GM21367 (cell line): Measurements from ENCODE around the gene HNRNPLL.
A peak's percentile ranks its signal among the peaks of the same experiment; 100 is the strongest.
"Not testable (repeated sequence)": the region's sequence is repeated elsewhere in the genome, so short reads cannot be mapped to it uniquely, and the experiment has no call there.

Source experiments
- ATAC-seq: cut with Tn5 transposase; IDR thresholded peaks from one replicate; pipeline ENCODE4 v1.9.1; 2021; ENCODE audit not compliant: unreplicated experiment

The HNRNPLL gene

GRCh38 chr2:38602732-38603401 lies at the start of gene HNRNPLL:
HNRNPLL (minus strand) TSS chr2:38602928; CDS start chr2:38602626, 302 bp downstream.
- peak; percentile 50 for ATAC-seq

- ATAC-seq = no peak
Measured at GRCh38 chr2:38650717-38651116, 48.0 kb upstream of the HNRNPLL start.

DNA sequence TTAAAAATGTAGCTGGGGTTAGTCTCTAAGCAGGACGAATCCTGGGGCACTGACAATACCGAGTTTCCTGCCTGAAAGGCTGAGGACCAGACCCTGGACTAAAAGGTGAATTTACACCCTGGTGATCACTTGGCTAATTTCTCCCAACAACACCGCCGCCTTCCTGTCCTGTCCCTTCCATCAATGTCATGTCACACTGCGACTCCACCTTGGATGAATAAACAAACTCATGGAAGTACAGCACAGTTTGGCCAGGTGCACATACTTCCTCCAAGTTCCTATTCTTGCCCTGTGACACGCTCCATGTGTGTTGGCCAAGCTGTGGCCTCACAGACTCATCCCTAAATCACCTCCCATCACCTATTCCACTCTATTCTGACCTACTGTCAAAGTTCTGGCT lies 47.3 kb upstream of the HNRNPLL start:
- no peak for ATAC-seq

DNA sequence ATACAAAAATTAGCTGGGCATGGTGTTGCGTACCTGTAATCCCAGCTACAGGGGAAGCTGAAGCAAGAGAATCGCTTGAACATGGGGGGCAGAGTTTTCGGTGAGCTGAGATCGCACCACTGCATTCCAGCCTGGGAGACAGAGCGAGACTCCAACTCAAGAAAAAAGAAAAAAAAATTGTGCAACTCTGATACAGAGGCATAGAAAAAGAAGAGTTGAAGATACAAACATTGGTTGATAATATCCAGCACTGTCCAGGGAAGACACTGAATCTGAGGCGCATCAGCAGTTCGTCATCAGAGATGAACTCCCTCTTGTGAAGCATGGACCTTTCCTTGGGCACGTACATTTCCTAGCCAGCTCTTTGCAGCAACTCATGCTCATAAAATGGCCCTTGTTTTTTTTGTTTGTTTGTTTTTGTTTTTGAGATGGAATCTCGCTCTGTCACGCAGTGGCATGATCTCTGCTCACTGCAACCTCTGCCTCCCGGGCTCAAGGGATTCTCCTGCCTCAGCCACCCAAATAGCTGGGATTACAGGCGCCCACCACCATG lies 46.5 kb upstream of the HNRNPLL start:
- no peak for ATAC-seq

DNA sequence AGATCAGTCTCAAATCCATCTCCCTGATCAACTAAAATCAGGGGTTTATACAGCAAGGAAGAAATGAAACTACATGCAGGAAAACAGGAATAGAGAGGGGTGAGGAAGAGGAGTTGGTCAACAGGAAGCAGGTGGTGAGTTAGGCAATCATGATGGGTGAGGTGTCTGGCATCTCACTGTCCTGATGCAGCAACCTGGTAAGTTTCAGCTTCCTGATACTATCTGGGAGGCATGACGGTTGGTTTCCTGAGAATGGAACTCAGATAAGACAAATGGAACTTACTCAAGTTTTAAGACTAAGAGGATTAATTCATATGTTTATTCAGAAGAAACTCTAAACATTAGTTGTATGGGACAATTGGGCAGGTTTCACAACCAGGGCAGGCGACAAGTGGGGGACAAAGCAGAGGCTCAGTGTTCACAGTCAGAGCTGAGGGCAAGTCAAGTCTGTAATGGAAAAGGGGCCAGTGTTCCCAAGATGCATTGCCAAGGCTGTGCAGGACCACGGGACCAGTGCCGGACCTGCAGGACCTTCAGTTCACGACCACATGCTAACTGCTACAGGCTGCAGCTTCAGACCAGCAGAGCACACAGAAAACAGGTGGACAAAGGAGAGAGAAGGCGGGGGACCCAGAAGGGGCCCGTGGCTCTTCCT lies 45.5 kb upstream of the HNRNPLL start:
- ATAC-seq = no peak

GRCh38 chr2:38643683-38644511 lies 41.2 kb upstream of the HNRNPLL start:
- not testable (repeated sequence) for ATAC-seq

DNA sequence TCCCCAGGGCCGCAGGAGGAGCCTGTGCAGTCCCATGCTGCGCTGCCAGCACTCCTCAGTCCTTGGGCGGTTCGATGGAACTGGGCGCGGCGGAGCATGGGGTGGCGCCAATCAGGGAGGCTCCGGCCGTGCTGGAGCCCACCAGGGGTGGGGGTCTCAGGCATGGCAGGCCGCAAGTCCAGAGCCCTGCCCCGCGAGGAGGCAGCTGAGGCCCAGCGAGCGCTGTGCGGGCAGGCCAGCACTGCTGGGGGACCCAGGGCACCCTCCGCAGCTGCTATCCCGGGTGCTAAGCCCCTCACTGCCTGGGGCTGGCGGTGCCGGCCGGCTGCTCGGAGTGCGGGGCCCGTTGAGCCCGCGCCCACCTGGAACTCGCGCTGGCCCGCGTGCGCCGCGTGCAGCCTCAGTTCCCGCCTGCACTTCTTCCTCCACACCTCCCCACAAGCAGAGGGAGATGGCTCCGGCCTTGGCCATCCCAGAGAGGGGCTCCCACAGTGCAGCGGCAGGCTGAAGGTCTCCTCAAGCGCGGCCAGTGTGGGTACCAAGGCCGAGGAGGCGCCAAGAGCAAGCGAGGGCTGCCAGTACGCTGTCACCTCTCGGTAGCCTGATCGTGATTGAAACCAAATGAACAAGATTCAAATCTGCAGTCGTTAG lies 40.4 kb upstream of the HNRNPLL start:
- no peak for ATAC-seq

- ATAC-seq = not testable (repeated sequence)
Measured at GRCh38 chr2:38642373-38643017, 39.8 kb upstream of the HNRNPLL start.

GRCh38 chr2:38636069-38636468 lies 33.3 kb upstream of the HNRNPLL start:
- no peak for ATAC-seq

DNA sequence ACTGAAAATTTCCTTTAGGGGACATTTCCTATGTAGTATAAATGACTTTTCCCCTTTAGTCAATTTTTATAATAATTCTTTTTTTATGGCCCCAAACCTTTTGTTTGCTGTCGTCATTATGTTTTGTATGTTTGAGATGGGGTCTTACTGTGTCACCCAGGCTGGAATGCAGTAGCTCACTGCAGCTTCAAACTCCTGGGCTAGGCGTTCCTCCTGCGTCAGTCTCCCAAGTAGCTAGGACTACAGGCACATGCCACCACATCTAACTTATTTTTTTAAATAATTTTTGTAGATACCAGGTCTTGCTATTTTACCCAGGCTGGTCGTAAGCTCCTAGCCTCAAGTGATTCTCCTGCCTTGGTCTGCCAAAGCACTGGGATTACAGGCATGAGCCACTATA lies 32.4 kb upstream of the HNRNPLL start:
- no peak for ATAC-seq

DNA sequence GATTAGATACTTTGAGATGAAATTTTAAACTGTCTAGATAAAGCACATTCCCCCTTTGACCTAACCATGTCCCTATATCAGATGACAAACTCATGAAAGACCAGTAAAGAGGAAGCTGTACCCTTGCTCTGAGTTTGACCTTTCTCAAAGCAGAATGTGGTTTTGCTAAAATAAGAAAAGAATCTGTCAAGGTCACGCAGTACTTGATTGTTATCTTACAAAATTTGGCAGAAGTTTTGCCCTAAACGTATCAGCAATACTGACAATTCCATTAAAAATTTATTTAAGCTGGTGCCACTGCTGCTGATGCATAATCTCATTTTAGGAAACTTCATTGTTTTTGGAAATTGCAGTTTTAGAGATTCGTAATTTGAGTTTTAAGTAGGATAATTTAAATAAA lies 32.0 kb upstream of the HNRNPLL start:
- peak; percentile 91 for ATAC-seq

DNA sequence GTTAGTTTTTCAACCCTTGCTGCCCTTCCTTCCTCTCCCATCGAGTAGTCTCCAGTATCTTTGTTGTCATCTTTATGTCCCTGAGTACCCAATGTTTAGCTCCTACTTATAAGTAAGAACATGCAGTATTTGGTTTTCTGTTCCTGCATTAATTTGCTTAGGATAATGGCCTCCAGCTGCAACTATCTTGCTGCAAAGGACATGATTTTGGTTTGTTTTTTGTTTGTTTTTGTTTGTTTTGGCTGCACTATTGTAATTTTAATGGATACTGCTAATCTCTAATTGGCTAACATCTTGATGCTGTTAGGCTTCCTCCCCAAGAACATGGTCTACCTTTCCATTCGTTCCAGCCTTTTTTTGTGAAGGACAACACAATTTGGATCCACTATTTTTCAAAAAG lies 31.2 kb upstream of the HNRNPLL start:
- ATAC-seq = no peak

- ATAC-seq = no peak
Measured at GRCh38 chr2:38632980-38633379, 30.3 kb upstream of the HNRNPLL start.

GRCh38 chr2:38631976-38632375 lies 29.2 kb upstream of the HNRNPLL start:
- no peak for ATAC-seq

- no peak for ATAC-seq
Measured at GRCh38 chr2:38629684-38630083, 27.0 kb upstream of the HNRNPLL start.

DNA sequence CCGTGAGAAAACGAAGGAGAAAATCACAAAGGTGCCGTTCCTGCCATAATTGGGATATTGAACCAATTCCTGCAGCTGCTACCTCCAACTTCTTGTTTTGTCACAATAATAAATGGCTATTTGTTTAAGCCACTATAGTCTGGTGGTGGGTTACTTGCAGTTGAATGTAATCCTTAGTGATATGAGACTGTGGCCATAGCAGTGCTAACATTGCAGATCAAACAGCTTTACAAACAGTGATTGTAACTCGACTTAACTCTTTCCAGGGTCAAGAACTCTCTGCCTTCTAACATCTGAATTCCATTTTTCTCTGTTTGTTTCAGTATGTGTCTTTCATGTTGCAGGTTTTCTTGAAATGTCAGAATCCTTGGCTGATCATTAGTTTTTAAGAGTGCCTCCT lies 24.7 kb upstream of the HNRNPLL start:
- no peak for ATAC-seq

DNA sequence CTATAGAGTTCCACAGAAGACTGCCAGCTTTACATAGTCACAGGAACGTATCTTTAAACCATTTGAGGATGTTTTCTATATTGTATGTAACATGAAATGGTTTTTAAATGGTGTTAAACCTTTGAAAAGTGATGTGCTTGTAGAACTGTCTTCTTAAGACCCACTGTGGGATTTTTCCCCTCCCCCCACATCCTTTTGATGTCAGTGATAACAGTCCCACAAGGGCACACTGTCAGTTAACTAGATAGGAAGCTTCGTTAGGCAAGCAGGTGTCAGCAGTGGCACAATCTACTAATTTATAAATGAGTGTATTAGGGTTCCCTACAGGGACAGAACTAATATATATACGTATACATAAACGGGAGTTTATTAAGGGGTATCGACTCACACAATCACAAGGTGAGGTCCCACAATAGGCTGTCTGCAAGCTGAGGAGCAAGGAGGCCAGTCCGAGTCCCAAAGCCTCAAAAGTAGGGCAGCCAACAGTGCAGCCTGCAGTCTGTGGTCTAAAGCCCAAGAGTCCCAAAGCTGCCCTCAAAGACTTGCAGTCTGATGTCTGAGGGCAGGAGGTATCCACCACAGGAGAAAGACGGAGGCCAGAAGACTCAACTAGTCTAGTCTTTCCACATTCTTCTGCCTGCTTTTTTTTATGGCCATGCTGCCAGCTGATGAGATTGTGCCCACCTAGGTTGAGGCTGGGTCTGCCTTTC lies 23.8 kb upstream of the HNRNPLL start:
- no peak for ATAC-seq

DNA sequence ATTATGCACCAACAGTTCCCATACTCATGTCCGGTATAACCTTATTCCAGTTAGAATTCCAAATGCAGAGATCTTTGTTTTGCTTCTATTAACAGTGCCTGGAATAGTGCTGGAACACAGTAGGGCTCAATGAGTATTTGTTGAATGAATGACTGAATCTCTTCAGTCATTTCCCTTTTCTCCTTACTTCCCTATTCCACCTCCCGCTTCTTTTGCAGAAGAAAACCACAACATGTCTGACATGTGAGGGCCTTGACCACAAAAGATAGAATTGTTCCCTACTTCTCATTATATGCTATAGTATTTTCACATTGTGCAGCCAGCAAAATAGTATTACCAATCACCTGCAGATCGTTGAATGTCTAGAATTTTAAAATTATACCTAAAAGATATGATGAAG lies 19.5 kb upstream of the HNRNPLL start:
- ATAC-seq = no peak

DNA sequence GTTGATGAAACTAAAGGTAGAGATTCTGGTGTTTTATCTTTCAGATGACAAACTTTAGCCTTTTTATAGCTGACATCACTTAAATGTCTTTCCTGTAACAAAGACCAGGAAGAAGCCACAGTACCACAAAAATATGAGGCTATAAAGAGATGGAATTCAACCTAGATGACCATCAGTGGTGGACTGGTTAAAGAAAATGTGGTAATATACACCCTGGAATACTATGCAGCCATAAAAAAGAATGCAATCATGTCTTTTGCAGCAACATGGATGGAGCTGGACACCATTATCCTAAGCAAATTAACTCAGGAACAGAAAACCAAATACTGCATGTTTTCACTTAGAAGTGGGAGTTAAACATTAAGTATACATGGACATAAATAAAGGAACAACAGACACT lies 18.3 kb upstream of the HNRNPLL start:
- ATAC-seq = no peak
